NB4 (cell line): ENCODE measurements around the gene CPNE2.

ENCODE experiments used
- MYC ChIP-seq: IDR thresholded peaks from 2 replicates; pipeline ENCODE4 v1.6.1; 2011; ENCODE audit warnings: low read depth, low read length
- POLR2A ChIP-seq: IDR thresholded peaks from 2 replicates; pipeline ENCODE4 v1.6.1; 2011; ENCODE audit warnings: mild to moderate bottlenecking; ENCODE audit not compliant: insufficient read length; ENCODE audit errors: extremely low read depth
- TF ChIP-seq, protein P1 (sequence below): IDR thresholded peaks from one replicate; pipeline ENCODE4 v1.5.1; 2012; ENCODE audit warnings: low read depth, low read length
- TF ChIP-seq, protein P2 (sequence below): IDR thresholded peaks from 2 replicates; pipeline ENCODE4 v1.6.1; 2011; ENCODE audit warnings: low read depth, low read length

DNA sequence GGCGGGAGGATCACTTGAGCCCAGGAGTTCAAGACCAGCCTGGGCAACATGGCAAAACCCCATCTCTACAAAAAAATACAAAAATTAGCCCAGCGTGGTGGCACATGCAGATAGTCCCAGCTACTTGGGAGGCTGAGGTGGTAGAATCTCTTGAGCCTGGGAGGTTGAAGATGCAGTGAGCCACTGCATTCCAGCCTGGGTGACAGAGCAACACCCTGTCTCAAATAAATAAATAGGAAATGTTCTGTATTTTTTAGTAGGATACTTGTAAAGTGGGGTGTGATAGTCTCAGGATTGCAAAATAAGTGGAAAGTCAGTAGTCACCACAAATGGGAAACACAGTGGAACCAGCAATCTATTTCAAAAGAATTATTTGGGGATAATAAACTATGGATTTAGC, 97.8 kb downstream of the CPNE2 start:
- TF ChIP-seq, protein P1, sequence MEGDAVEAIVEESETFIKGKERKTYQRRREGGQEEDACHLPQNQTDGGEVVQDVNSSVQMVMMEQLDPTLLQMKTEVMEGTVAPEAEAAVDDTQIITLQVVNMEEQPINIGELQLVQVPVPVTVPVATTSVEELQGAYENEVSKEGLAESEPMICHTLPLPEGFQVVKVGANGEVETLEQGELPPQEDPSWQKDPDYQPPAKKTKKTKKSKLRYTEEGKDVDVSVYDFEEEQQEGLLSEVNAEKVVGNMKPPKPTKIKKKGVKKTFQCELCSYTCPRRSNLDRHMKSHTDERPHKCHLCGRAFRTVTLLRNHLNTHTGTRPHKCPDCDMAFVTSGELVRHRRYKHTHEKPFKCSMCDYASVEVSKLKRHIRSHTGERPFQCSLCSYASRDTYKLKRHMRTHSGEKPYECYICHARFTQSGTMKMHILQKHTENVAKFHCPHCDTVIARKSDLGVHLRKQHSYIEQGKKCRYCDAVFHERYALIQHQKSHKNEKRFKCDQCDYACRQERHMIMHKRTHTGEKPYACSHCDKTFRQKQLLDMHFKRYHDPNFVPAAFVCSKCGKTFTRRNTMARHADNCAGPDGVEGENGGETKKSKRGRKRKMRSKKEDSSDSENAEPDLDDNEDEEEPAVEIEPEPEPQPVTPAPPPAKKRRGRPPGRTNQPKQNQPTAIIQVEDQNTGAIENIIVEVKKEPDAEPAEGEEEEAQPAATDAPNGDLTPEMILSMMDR: no peak
- TF ChIP-seq POLR2A (no peak), MYC (no peak)
- TF ChIP-seq, protein P2, sequence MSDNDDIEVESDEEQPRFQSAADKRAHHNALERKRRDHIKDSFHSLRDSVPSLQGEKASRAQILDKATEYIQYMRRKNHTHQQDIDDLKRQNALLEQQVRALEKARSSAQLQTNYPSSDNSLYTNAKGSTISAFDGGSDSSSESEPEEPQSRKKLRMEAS: no peak
